HEK293 (cell line): ENCODE results near the gene LRRC47.

Source experiments
- GLI4 ChIP-seq: fragments of 450-650 bp; formaldehyde crosslinking; IDR thresholded peaks from 2 replicates; pipeline ENCODE4 v1.5.1; 2016; ENCODE audit warnings: missing biosample characterization, missing genetic modification characterization
- IKZF3 ChIP-seq: fragments of 450-650 bp; IDR thresholded peaks from 2 replicates; pipeline ENCODE4 v1.5.0; 2018; ENCODE audit warnings: missing biosample characterization, mild to moderate bottlenecking, missing genetic modification characterization, moderate library complexity
- KLF16 ChIP-seq: fragments of 450-650 bp; formaldehyde crosslinking; IDR thresholded peaks from 2 replicates; pipeline ENCODE4 v1.5.1; 2017; ENCODE audit warnings: missing biosample characterization, missing genetic modification characterization
- KLF7 ChIP-seq: fragments of 450-650 bp; formaldehyde crosslinking; IDR thresholded peaks from 2 replicates; pipeline ENCODE4 v1.5.1; 2016; ENCODE audit warnings: missing biosample characterization, missing genetic modification characterization, borderline replicate concordance
- KLF8 ChIP-seq: fragments of 450-650 bp; formaldehyde crosslinking; IDR thresholded peaks from 2 replicates; pipeline ENCODE4 v1.5.1; 2016; ENCODE audit warnings: missing biosample characterization, missing genetic modification characterization
- OVOL3 ChIP-seq: fragments of 450-650 bp; formaldehyde crosslinking; IDR thresholded peaks from 2 replicates; pipeline ENCODE4 v1.5.1; 2016; ENCODE audit warnings: missing biosample characterization, missing genetic modification characterization
- SALL2 ChIP-seq: fragments of 450-650 bp; formaldehyde crosslinking; IDR thresholded peaks from 2 replicates; pipeline ENCODE4 v1.5.0; 2017; ENCODE audit warnings: missing biosample characterization, mild to moderate bottlenecking, missing genetic modification characterization, borderline replicate concordance
- SP7 ChIP-seq: fragments of 450-650 bp; formaldehyde crosslinking; IDR thresholded peaks from 2 replicates; pipeline ENCODE4 v1.5.1; 2016; ENCODE audit warnings: missing biosample characterization, missing genetic modification characterization
- TRIM28 ChIP-seq: IDR thresholded peaks from 2 replicates; pipeline ENCODE4 v1.6.1; 2011; ENCODE audit warnings: low read length, control low read depth, borderline replicate concordance
- YY2 ChIP-seq: fragments of 450-650 bp; formaldehyde crosslinking; IDR thresholded peaks from 2 replicates; pipeline ENCODE4 v1.5.1; 2016; ENCODE audit warnings: missing biosample characterization, missing genetic modification characterization
- ZBTB17 ChIP-seq: fragments of 450-650 bp; formaldehyde crosslinking; IDR thresholded peaks from 2 replicates; pipeline ENCODE4 v1.5.1; 2016; ENCODE audit warnings: missing biosample characterization, missing genetic modification characterization
- ZNF132 ChIP-seq: fragments of 450-650 bp; formaldehyde crosslinking; IDR thresholded peaks from 2 replicates; pipeline ENCODE4 v1.5.1; 2017; ENCODE audit warnings: missing biosample characterization, missing genetic modification characterization, borderline replicate concordance
- ZNF146 ChIP-seq: fragments of 450-650 bp; formaldehyde crosslinking; IDR thresholded peaks from 2 replicates; pipeline ENCODE4 v1.5.1; 2016; ENCODE audit warnings: missing biosample characterization, missing genetic modification characterization
- ZNF169 ChIP-seq: fragments of 450-650 bp; formaldehyde crosslinking; IDR thresholded peaks from 2 replicates; pipeline ENCODE4 v1.5.1; 2016; ENCODE audit warnings: missing biosample characterization, missing genetic modification characterization
- ZNF18 ChIP-seq: fragments of 450-650 bp; formaldehyde crosslinking; IDR thresholded peaks from 2 replicates; pipeline ENCODE4 v1.5.1; 2016; ENCODE audit warnings: missing biosample characterization, missing genetic modification characterization
- ZNF2 ChIP-seq: fragments of 450-650 bp; formaldehyde crosslinking; IDR thresholded peaks from 2 replicates; pipeline ENCODE4 v1.5.1; 2016; ENCODE audit warnings: missing biosample characterization, missing genetic modification characterization
- ZNF202 ChIP-seq: fragments of 450-650 bp; formaldehyde crosslinking; IDR thresholded peaks from 2 replicates; pipeline ENCODE4 v1.5.1; 2016; ENCODE audit warnings: missing biosample characterization, missing genetic modification characterization, borderline replicate concordance
- ZNF292 ChIP-seq: fragments of 450-650 bp; formaldehyde crosslinking; IDR thresholded peaks from 2 replicates; pipeline ENCODE4 v1.5.1; 2016; ENCODE audit warnings: low read depth, missing biosample characterization, missing genetic modification characterization, borderline replicate concordance
- ZNF350 ChIP-seq: fragments of 450-650 bp; formaldehyde crosslinking; IDR thresholded peaks from 2 replicates; pipeline ENCODE4 v1.5.0; 2017; ENCODE audit warnings: missing biosample characterization, mild to moderate bottlenecking, missing genetic modification characterization
- ZNF423 ChIP-seq: fragments of 450-650 bp; formaldehyde crosslinking; IDR thresholded peaks from 2 replicates; pipeline ENCODE4 v1.5.1; 2016; ENCODE audit warnings: missing biosample characterization, missing genetic modification characterization
- ZNF513 ChIP-seq: fragments of 450-650 bp; IDR thresholded peaks from 2 replicates; pipeline ENCODE4 v1.5.1; 2018; ENCODE audit warnings: missing biosample characterization, missing genetic modification characterization
- ZNF555 ChIP-seq: fragments of 450-650 bp; formaldehyde crosslinking; conservative IDR thresholded peaks from 2 replicates; pipeline ENCODE4 v1.5.1; 2017; ENCODE audit warnings: missing biosample characterization, mild to moderate bottlenecking, missing genetic modification characterization, inconsistent platforms
- ZNF561 ChIP-seq: fragments of 450-650 bp; IDR thresholded peaks from 2 replicates; pipeline ENCODE4 v1.5.1; 2018; ENCODE audit warnings: missing biosample characterization, missing genetic modification characterization, borderline replicate concordance
- ZNF624 ChIP-seq: fragments of 450-650 bp; formaldehyde crosslinking; IDR thresholded peaks from 2 replicates; pipeline ENCODE4 v1.5.1; 2017; ENCODE audit warnings: missing biosample characterization, missing genetic modification characterization
- ZNF654 ChIP-seq: fragments of 450-650 bp; formaldehyde crosslinking; IDR thresholded peaks from 2 replicates; pipeline ENCODE4 v1.5.1; 2016; ENCODE audit warnings: low read depth, missing biosample characterization, missing genetic modification characterization
- ZNF664 ChIP-seq: fragments of 450-650 bp; formaldehyde crosslinking; IDR thresholded peaks from 2 replicates; pipeline ENCODE4 v1.5.1; 2016; ENCODE audit warnings: missing biosample characterization, missing genetic modification characterization
- ZNF701 ChIP-seq: fragments of 450-650 bp; formaldehyde crosslinking; IDR thresholded peaks from 2 replicates; pipeline ENCODE4 v1.5.1; 2016; ENCODE audit warnings: missing biosample characterization, missing genetic modification characterization
- ZNF704 ChIP-seq: fragments of 450-650 bp; formaldehyde crosslinking; IDR thresholded peaks from 2 replicates; pipeline ENCODE4 v1.5.1; 2016; ENCODE audit warnings: missing biosample characterization, missing genetic modification characterization
- ZNF768 ChIP-seq: fragments of 450-650 bp; formaldehyde crosslinking; IDR thresholded peaks from 2 replicates; pipeline ENCODE4 v1.5.1; 2018; ENCODE audit warnings: missing biosample characterization, mild to moderate bottlenecking, missing genetic modification characterization
- ZSCAN16 ChIP-seq: fragments of 450-650 bp; formaldehyde crosslinking; IDR thresholded peaks from 2 replicates; pipeline ENCODE4 v1.5.1; 2016; ENCODE audit warnings: missing biosample characterization, missing genetic modification characterization
- ZSCAN18 ChIP-seq: fragments of 450-650 bp; formaldehyde crosslinking; IDR thresholded peaks from 2 replicates; pipeline ENCODE4 v1.5.1; 2016; ENCODE audit warnings: missing biosample characterization, missing genetic modification characterization
- TF ChIP-seq, protein P1 (sequence below): fragments of 450-650 bp; formaldehyde crosslinking; IDR thresholded peaks from 2 replicates; pipeline ENCODE4 v1.5.1; 2016; ENCODE audit warnings: missing biosample characterization, missing genetic modification characterization
- TF ChIP-seq, protein P2 (sequence below): fragments of 450-650 bp; formaldehyde crosslinking; IDR thresholded peaks from 2 replicates; pipeline ENCODE4 v1.5.1; 2016; ENCODE audit warnings: missing biosample characterization, missing genetic modification characterization

The LRRC47 gene

GRCh38 chr1:3775490-3776230 is 20.6 kb downstream of the LRRC47 start (continued):
- peak; percentile 34; the same call in 1 of the 2 replicates for TF ChIP-seq SP7 (tag by site-specific recombination)
- TF ChIP-seq, protein P1, sequence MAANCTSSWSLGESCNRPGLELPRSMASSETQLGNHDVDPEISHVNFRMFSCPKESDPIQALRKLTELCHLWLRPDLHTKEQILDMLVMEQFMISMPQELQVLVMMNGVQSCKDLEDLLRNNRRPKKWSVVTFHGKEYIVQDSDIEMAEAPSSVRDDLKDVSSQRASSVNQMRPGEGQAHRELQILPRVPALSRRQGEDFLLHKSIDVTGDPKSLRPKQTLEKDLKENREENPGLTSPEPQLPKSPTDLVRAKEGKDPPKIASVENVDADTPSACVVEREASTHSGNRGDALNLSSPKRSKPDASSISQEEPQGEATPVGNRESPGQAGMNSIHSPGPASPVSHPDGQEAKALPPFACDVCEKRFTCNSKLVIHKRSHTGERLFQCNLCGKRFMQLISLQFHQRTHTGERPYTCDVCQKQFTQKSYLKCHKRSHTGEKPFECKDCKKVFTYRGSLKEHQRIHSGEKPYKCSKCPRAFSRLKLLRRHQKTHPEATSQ, result no peak
- peak; percentile 58; the same call in 1 of the 2 replicates for TF ChIP-seq ZNF2 (tag by site-specific recombination)
- no peak for TF ChIP-seq ZNF768 (tag by site-specific recombination)
- TF ChIP-seq ZNF561, result peak; percentile 77; the same call in 1 of the 2 replicates
- no peak for TF ChIP-seq ZNF555 (tag by site-specific recombination)
- no peak for TF ChIP-seq ZBTB17 (tag by site-specific recombination)
- TF ChIP-seq KLF7, result peak; percentile 75; the same call in 1 of the 2 replicates
- TF ChIP-seq SALL2 (tag by site-specific recombination), result no peak
- no peak for TF ChIP-seq ZNF146 (tag by site-specific recombination)
- TF ChIP-seq ZNF624, result no peak
- TF ChIP-seq ZNF169 (tag by site-specific recombination), result no peak
- no peak for TF ChIP-seq ZNF132
- no peak for TF ChIP-seq ZNF350 (tag by site-specific recombination)
- no peak; the same call in 1 of the 2 replicates for TF ChIP-seq ZNF513
- TF ChIP-seq GLI4 (tag by site-specific recombination), result no peak
- TF ChIP-seq OVOL3 (tag by site-specific recombination), result no peak
- TF ChIP-seq ZNF654 (tag by site-specific recombination), result no peak
- 0 out of 2 replicates have a peak, but pooled peaks have one; percentile 53 for TF ChIP-seq ZSCAN16 (tag by site-specific recombination)
- TF ChIP-seq ZSCAN18 (tag by site-specific recombination), result no peak
- TF ChIP-seq ZNF704, result no peak
- TF ChIP-seq ZNF423 (tag by site-specific recombination), result no peak
- no peak for TF ChIP-seq YY2 (tag by site-specific recombination)
- no peak for TF ChIP-seq TRIM28
- TF ChIP-seq ZNF701 (tag by site-specific recombination), result no peak
- TF ChIP-seq IKZF3 (tag by site-specific recombination), result no peak
- TF ChIP-seq ZNF18 (tag by site-specific recombination), result no peak
- TF ChIP-seq ZNF292 (tag by site-specific recombination), result no peak
- peak; percentile 73; the same call in 1 of the 2 replicates for TF ChIP-seq KLF16
- peak; percentile 58 for TF ChIP-seq KLF8 (tag by site-specific recombination)
- TF ChIP-seq, protein P2, sequence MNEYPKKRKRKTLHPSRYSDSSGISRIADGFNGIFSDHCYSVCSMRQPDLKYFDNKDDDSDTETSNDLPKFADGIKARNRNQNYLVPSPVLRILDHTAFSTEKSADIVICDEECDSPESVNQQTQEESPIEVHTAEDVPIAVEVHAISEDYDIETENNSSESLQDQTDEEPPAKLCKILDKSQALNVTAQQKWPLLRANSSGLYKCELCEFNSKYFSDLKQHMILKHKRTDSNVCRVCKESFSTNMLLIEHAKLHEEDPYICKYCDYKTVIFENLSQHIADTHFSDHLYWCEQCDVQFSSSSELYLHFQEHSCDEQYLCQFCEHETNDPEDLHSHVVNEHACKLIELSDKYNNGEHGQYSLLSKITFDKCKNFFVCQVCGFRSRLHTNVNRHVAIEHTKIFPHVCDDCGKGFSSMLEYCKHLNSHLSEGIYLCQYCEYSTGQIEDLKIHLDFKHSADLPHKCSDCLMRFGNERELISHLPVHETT, result no peak; the same call in 1 of the 2 replicates
- TF ChIP-seq ZNF202 (tag by site-specific recombination), result no peak
- TF ChIP-seq ZNF664 (tag by site-specific recombination), result no peak
